ENCODE data around the gene WDR46.

Gene WDR46, protein sequence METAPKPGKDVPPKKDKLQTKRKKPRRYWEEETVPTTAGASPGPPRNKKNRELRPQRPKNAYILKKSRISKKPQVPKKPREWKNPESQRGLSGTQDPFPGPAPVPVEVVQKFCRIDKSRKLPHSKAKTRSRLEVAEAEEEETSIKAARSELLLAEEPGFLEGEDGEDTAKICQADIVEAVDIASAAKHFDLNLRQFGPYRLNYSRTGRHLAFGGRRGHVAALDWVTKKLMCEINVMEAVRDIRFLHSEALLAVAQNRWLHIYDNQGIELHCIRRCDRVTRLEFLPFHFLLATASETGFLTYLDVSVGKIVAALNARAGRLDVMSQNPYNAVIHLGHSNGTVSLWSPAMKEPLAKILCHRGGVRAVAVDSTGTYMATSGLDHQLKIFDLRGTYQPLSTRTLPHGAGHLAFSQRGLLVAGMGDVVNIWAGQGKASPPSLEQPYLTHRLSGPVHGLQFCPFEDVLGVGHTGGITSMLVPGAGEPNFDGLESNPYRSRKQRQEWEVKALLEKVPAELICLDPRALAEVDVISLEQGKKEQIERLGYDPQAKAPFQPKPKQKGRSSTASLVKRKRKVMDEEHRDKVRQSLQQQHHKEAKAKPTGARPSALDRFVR

DNA sequence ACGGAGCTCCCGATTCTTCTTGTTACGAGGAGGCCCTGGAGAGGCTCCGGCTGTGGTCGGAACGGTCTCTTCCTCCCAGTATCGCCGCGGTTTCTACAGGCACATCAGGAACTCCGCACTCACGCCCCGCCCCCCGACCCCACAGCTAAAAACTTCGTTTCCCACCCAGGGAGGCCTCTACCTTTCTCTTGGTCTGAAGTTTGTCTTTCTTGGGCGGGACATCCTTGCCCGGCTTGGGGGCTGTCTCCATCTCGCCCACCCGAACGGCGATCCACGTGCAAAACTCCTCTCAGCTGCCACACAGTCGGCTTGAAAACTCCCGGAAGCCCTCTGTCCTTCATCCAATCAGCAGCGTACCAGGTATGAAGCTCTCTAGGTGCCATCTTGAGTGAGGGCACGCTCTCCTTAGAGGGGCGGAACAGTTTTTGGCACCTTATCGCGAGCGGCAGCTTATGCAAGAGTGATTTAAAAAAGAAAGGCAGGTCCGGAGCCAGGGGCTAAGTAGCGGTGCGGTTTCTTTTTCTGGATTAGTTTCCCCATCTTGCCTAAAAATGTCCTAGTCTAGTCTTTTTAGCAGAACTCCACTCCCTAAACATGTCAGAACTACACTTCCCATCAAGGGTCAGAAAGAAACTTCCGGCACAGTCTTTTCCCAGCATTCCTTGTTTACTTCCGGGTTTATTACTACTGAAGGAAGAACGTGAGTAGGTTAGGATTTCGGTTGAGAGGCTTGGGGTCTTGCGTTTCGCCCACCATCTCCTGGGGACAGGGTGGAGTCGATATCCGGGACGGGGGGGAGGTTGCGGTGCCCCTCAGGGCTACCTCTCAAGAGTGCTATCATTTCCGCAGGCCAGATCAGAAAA lies at the start of gene WDR46, which contains the start of gene PFDN6:
Gene WDR46 (minus strand): TSS at position 319 of the 863 bp plus-strand sequence. CDS start 69 bp downstream, at position 250.
Gene PFDN6 (plus strand): TSS at position 681 of the 863 bp plus-strand sequence. CDS start 256 bp downstream, outside the sequence.
- DNase-seq (ENCODE audit: low read depth in 1 of 2, low spot score in 1 of 2) = peak; percentile 47 to 62

- no peak for DNase-seq (ENCODE audit: low read depth in 1 of 2, low spot score in 1 of 2)
Measured at GRCh38 chr6:33336495-33336894, 47.5 kb upstream of the WDR46 start.

- no peak for DNase-seq (ENCODE audit: low read depth in 1 of 2, low spot score in 1 of 2)
Measured at GRCh38 chr6:33335916-33336315, 46.9 kb upstream of the WDR46 start.

DNA sequence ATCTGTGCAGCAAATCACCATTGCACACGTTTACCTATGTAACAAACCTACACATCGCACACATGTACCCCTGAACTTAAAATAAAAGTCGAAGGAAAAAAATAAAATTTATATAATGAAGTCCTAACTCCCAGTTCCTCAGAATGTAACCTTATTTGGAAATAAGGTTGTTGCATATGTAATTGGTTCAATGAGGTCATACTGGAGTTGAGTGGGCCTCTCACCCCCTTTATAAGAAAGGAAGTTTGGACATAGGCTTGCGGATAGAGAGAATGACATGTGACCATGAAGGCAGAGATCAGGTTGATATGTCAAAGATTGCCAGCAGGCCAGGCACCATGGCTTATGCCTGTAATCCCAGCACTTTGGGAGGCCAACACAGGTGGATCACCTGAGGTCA lies 44.6 kb upstream of the WDR46 start:
- DNase-seq (ENCODE audit: low read depth in 1 of 2, low spot score in 1 of 2) = no peak

DNA sequence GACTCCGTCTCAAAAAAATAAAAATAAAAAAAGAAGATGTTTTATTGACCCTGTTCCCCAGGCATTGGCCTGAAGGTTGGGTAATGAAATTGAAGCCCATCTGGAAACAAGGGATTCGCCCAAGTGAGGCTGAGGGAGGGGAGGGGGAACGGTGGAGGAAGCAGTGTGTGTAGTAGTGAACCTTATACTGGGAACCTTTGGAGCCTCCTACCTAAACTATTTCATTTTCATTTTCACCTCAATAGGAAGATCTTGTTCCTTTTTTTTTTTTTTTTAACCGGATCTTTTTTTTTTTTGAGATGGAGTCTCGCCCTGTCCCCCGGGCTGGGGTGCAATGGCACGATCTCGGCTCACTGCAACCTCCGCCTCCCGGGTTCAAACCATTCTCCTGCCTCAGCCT lies 41.7 kb upstream of the WDR46 start:
- no peak for DNase-seq (ENCODE audit: low read depth in 1 of 2, low spot score in 1 of 2)

DNA sequence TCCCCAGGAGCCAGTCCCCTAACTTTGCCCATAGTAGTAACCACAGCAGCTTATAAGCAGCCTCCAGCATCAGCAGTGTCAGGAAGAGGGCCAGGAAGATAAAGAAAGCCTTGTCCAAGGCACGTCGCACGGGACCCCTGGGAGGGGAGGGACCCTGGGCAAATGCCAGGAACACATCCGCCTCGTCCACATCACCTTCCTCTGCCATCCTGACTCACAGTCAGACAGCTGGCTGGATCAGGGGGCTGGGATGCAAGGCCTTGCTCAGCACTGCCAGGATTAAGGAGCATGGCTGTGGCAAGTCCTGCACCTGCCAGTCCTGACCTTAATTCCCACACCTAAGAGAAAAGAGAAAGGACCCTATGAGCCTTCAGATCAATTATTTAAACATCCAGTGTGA lies 40.0 kb upstream of the WDR46 start:
- DNase-seq (ENCODE audit: low read depth in 1 of 2, low spot score in 1 of 2) = no peak

DNA sequence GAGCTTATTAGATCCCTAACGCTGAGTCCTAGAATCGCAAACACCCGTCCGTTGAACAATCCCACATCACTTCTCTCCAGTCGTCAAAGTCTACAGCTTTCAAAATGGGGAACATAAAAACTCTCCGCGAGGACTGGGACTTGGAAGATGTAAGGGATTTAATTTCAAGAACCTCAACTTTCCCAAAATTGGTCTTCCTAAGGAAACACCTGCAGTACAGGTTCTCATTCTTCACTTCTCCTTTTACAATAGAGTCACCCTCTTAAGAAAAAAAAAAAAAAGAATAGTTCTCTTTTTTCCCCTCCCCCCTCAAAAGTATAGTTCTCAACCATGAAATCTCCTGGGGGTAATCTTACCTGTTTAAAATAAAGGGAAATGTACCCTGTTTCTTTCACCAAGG lies 35.1 kb upstream of the WDR46 start:
- DNase-seq (ENCODE audit: low read depth in 1 of 2, low spot score in 1 of 2) = no peak

- DNase-seq (ENCODE audit: low read depth in 1 of 2, low spot score in 1 of 2) = no peak
Measured at GRCh38 chr6:33323623-33323948, 34.5 kb upstream of the WDR46 start.

GRCh38 chr6:33321227-33321626 lies 32.2 kb upstream of the WDR46 start:
- no peak for DNase-seq (ENCODE audit: low read depth in 1 of 2, low spot score in 1 of 2)

GRCh38 chr6:33320315-33321181 lies 31.5 kb upstream of the WDR46 start:
- no peak for DNase-seq (ENCODE audit: low read depth in 1 of 2, low spot score in 1 of 2)

- DNase-seq (ENCODE audit: low read depth in 1 of 2, low spot score in 1 of 2) = no peak
Measured at GRCh38 chr6:33319939-33320314, 30.9 kb upstream of the WDR46 start.

DNA sequence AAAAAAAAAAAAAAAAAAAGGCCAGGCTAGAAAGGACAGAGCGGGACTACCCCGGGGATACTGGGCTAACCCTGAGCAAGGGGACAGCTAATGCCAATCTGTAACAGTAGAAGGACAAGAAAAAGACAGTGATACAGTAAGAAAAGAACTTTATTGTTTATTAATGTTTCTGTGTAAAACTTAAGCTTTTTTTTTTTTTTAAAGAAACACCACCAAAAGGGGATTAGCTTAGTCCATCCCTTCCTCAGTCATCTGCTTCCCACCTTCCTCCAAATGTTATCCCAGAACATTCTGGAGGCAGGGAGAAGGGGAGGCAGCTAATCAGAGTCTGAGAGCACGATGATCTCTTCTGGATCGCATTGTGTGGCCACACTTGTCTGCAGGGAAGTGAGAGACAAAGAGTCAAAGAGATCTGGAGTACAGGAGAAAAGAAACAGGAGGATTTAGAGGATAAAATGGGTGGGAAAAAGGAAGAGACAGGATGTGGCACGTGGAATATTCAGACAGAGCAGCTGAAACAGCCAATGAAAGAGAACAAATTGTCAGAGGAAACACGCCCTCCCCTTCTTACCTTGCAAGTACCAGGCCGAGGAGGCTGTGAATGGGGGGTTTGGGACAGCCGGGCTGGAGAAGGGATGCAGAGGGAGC lies 29.5 kb upstream of the WDR46 start:
- DNase-seq (ENCODE audit: low read depth in 1 of 2, low spot score in 1 of 2) = no peak

DNA sequence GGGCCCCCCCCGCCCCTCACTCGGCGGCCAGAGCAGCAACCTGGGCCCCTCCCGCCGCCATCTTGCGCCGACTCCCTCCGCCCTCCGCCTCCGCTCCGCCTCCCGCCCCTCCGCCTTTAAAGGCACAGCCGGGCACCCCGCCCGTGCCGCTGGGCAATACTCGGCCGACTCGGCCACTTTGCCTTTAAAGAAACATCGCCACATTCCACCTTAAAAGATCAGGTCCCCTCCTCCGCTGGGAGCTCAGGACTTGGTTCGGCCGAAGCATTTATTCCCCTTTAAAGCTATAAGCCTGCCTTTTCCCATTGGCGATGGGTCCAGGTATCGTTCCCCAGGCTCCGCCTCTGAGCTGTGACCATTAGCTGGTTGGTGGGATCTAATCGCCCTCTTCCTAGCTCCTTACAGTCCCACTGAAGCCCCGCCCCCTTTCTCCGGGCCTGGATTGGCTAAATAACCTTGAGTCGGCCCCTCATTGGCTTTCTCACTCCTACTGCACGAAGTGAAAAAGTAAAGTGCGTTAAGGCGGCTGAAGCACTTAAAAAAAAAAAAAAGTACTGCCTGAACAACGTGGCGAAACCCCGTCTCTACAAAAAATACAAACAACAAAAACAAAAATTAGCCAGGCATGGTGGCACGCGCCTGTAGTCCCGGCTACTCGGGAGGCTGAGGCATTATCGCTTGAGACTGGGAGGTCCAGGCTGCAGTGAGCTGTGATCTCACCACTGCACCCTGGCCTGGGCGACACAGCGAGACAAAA lies 28.8 kb upstream of the WDR46 start, which contains the start of gene ZBTB22:
Gene ZBTB22 (minus strand): TSS at position 76 of the 757 bp plus-strand sequence. CDS start 828 bp downstream, outside the sequence.
- DNase-seq (ENCODE audit: low read depth in 1 of 2, low spot score in 1 of 2) = peak; percentile 90 to 91

GRCh38 chr6:33317419-33317668 lies 28.3 kb upstream of the WDR46 start:
- DNase-seq (ENCODE audit: low read depth in 1 of 2, low spot score in 1 of 2) = no peak

DNA sequence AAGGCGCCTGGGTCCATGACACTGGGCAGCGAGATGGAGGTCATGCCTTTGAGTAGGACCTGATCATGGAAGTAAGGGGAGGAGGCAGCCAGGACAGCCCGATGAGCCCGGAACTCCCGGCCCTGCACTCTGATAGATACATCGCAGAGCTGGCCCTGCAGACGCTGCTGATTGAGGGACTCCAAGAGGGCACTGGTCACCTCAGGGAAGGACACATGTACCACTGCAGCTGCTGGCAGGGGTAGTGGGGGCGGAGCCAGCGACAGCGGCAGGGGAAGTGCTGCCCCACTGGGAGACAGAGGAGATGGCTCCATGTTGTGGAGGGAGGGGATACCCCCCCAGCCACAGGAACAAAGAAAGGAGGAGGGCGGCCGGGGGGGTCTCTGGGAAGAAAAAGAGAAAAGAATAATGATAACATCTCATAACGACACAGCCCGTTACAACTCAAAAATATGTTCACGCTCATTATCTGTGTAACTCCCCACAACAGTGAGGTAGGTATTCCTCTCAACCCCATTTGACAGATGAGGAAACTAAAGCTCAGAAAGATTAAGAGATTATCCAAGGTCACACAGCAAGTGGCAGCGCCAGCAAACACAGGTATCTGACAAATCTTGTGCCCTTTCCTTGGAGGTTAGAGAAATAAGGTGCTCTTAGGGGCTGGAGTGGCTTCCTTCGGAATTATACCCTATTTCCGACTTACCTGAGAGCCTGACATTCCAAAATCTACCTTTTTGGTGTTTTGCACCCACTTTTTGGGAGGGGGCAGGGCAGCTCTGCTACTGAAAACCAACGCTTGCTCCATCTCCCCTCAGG lies 27.8 kb upstream of the WDR46 start:
- no peak for DNase-seq (ENCODE audit: low read depth in 1 of 2, low spot score in 1 of 2)

DNA sequence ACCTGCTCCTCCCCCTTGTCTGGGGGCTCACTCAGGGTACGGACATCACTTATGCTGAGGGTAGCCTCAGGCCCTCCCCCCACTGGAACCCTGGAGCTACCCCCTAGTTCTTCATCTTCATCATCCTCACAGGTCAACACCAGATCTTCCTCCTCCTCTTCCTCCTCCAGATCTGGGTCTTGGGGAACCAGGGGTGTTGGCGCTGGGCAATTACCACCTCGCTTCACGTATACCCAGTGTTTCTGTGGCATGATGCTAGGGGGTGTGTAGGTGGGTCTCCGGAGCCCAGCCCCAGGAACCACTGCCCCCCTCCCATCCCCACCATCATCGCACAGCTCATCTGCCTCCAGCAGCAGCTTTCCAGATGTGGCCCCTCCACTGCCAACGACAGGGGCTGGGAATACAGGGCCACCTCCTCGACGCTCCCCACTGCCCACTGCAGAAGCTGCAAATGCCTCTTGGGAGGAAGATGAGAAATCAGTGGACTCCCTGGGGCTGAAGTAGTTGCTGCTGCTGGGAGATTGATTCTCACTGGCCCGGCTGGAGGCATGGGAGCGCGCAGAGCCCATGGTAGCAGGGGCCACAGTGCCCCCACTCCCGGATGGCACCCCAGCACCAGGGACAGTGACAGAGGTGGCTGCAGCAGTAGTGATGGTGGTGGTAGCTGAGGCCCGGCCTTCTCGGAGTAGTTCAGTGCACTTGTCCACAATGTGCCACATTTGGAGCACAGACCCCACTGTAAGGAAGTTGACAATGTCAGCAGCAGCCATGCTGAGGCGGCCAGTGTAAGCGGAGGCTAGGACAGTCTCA lies 27.0 kb upstream of the WDR46 start:
- no peak for DNase-seq (ENCODE audit: low read depth in 1 of 2, low spot score in 1 of 2)

DNA sequence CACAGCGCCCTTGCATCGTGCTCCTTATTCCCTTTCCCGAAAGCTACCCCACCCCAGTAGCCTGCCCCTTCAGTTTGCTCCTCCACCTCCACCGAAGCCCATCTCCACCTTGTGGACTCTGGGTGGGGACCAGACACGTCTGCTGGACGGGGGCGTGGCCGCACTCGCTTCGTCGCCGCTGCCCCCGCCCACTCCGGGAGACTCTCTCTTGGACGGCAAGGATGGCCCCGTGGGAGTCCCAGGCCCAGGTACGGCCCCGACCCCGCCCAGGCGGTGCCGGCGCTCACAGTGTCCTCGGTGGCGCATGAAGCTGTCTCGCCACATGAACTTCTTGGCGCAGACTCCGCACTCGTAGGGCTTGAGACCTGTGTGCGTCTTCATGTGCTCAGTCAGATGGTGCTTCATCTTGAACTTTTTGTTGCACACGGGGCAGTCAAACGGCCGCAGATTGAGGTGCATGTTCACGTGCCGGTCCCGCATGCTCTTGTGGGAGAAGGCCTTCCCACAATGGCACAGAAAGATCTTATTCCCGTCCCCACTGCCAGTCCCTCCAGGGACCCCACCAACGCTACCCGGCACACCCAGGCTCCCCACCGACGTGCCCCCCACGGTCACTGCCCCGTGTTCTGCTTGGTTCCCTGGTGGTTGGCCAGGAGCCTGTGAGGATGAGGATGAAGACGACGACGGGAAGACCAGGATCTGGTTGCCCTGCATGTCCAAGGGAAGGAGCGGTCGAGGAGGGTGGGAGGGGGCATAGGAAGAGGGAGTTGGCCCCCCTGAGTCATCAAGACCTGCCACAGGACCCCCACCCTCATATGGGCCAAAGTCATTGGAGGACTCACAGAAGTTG lies 26.1 kb upstream of the WDR46 start:
- DNase-seq (ENCODE audit: low read depth in 1 of 2, low spot score in 1 of 2) = no peak

Data from stimulated activated CD4-positive, alpha-beta T cell treated with anti-CD3 and anti-CD28 coated beads, Interleukin-15, amount 100 ng/mL, for 1 hour (primary cell).